MCF 10A (cell line): Measurements from ENCODE around the gene PCYT2. TPM values are rescaled to one million over a fixed set of nuclear protein-coding genes. Genes with fewer than 3 reads are reported as not detected.

ENCODE experiments used
- BruUV-seq: library from RNA; stranded (reverse); fragments of 400-500 nt; replicated peaks from 2 replicates; lab custom pipeline; 2021; lab: Mats Ljungman, UMichigan
- CTCF ChIA-PET: fragments of 300-600 bp; sonication (Branson Sonifier 250); formaldehyde crosslinking; extraction: SDS; loops from one replicate; lab custom pipeline; 2021; ENCODE audit warnings: antibody characterized with exemption, inconsistent platforms; lab: Yijun Ruan, JAX
- POLR2A ChIA-PET: fragments of 300-600, 350-650 bp; sonication (Branson Sonifier 250); formaldehyde crosslinking; extraction: SDS; loops from one replicate; lab custom pipeline; 2020; ENCODE audit warnings: antibody characterized with exemption, inconsistent platforms; lab: Yijun Ruan, JAX
- DNase-seq: peaks from one replicate; pipeline ENCODE4 v3.0.0-alpha.2; 2018; ENCODE audit not compliant: unreplicated experiment
- H3K27ac Mint-ChIP-seq: one replicate; pipeline ENCODE4 v1.8.0; 2022; ENCODE audit warnings: mild to moderate bottlenecking, low read depth, mixed read lengths; ENCODE audit not compliant: unreplicated experiment
- H3K27me3 Mint-ChIP-seq: one replicate; pipeline ENCODE4 v1.8.0; 2022; ENCODE audit warnings: mixed read lengths; ENCODE audit not compliant: insufficient read depth, unreplicated experiment
- H3K36me3 Mint-ChIP-seq: one replicate; pipeline ENCODE4 v1.8.0; 2022; ENCODE audit warnings: mild to moderate bottlenecking, moderate library complexity, mixed read lengths; ENCODE audit not compliant: insufficient read depth, unreplicated experiment
- H3K4me1 Mint-ChIP-seq: one replicate; pipeline ENCODE4 v1.8.0; 2022; ENCODE audit warnings: mixed read lengths; ENCODE audit not compliant: insufficient read depth, unreplicated experiment
- H3K4me3 Mint-ChIP-seq: one replicate; pipeline ENCODE4 v1.8.0; 2022; ENCODE audit warnings: mild to moderate bottlenecking, moderate library complexity, mixed read lengths; ENCODE audit not compliant: unreplicated experiment
- H3K9me3 Mint-ChIP-seq: one replicate; pipeline ENCODE4 v1.8.0; 2022; ENCODE audit warnings: mixed read lengths; ENCODE audit not compliant: unreplicated experiment
- CTCF ChIP-seq: fragments of 200-600 bp; IDR thresholded peaks from one replicate; pipeline ENCODE4 v1.8.0; 2022; ENCODE audit warnings: antibody characterized with exemption, mild to moderate bottlenecking; ENCODE audit not compliant: unreplicated experiment
- intact Hi-C: fragments of 100-400 bp; cut with micrococcal nuclease; formaldehyde crosslinking; loops from 2 replicates; pipeline ENCODE4 v1.14.1; 2022
- total RNA-seq: library from RNA; stranded (reverse); gene quantifications from 2 replicates; pipeline ENCODE4 v1.2.3, GENCODE V29; 2022

Gene PCYT2
- total RNA-seq, 1 experiment from 2014 or later: 26.8 TPM

- BruUV-seq: no TSS peak
- Mint-ChIP-seq H3K27ac (no peak overlapping the region), H3K4me3 (peak overlapping the region; percentile 91), H3K4me1 (peaks cover 26% of the 10 kb centered on the region), H3K9me3 (no peaks in the 10 kb centered on the region), H3K36me3 (peaks cover 69% of the 10 kb centered on the region), H3K27me3 (no peaks in the 10 kb centered on the region)
- intact Hi-C loops: no loop called here
- ChIA-PET POLR2A (interaction anchor here (0.7 to 2.1 kb wide), 2 partner anchors 17 to 260 kb away, joined by 3 to 9 read pairs; no protein-coding TSS in a partner anchor), CTCF (no interaction called here)
- TF ChIP-seq CTCF: no peak
- DNase-seq: no peak
Observed at GRCh38 chr17:81888988-81889595, 22.1 kb downstream of the PCYT2 start.

DNA sequence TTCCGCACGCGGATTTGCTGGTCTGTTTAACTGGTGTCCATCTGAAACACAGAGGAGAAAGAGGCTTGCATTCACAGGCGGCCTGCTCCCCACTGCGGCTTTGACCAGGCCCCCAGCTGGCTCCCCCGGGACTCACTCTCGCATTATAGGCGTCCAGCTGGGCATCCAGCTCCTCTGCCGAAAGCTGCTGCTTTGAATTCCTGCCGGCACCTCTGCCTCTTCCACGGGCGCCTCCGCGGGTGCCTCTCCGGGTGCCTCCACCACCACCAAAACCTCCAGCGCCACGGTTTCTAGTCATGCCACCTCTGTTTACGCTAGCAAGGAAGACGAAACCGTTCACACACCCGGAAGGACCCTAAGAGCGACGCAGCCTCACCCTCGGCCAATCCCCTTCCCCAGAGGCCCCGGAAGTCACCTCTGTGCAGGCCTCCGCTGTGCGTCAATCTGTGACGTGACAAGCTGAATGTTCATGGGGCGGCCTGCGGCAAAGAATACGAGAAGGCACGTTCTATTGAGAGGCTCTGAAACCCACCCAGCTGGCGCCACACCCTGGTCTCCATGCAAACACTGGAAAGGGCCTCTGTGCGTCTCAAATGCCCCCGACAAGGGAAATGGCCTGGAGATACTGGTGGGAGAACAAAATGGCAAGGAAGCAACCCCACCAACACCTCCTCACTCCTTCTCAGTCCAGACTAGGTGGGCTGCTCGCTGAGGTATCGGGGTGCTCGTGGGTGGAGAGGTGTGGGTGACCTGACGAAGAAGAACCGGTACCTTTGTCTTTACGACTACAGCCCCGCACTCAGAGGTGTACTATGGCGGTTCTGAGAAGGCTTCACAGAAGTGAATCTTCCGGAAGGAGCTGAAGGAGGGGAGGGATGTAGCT, 22.9 kb downstream of the PCYT2 start:
- no peak for DNase-seq
- Mint-ChIP-seq H3K4me3 (no peak overlapping the region), H3K9me3 (no peaks in the 10 kb centered on the region), H3K27me3 (no peaks in the 10 kb centered on the region), H3K36me3 (peaks cover 67% of the 10 kb centered on the region), H3K4me1 (peaks cover 26% of the 10 kb centered on the region), H3K27ac (no peak overlapping the region)
- no peak for TF ChIP-seq CTCF
- BruUV-seq: no TSS peak
- ChIA-PET POLR2A (no interaction called here), CTCF (no interaction called here)
- intact Hi-C loops: no loop called here

GRCh38 chr17:81885869-81886548, 25.2 kb downstream of the PCYT2 start:
- intact Hi-C loops: no loop called here
- Mint-ChIP-seq H3K4me3 (peak overlapping the region; percentile 28), H3K4me1 (peaks cover 26% of the 10 kb centered on the region), H3K27ac (peak overlapping the region; percentile 67), H3K9me3 (no peaks in the 10 kb centered on the region), H3K27me3 (no peaks in the 10 kb centered on the region), H3K36me3 (peaks cover 77% of the 10 kb centered on the region)
- TF ChIP-seq CTCF: no peak
- peak; percentile 84 for DNase-seq
- BruUV-seq: no TSS peak
- CTCF ChIA-PET: interaction anchor here (2.0 kb wide), 1 partner anchor 14 kb away, joined by 6 read pairs; no protein-coding TSS in a partner anchor
- POLR2A ChIA-PET: interaction anchor here (0.6 to 3.0 kb wide), 14 partner anchors 10 to 201 kb away, joined by 3 to 21 read pairs (median 6); partner anchors contain the start of genes ARHGDIA and P4HB
